Left ventricle myocardium superior (tissue), 1 donor: ENCODE data around the gene CPT1B. TPM values are rescaled to one million over a fixed set of nuclear protein-coding genes. Genes with fewer than 3 reads are reported as not detected.

Experiments used
- ATAC-seq: fragments of 200-7000 bp; cut with Tn5 transposase; one replicate; pipeline ENCODE4 v1.9.1; 2020; ENCODE audit warnings: mild to moderate bottlenecking, moderate library complexity
- DNase-seq: peaks from one replicate; pipeline ENCODE4 v3.0.0-alpha.2; 2020
- intact Hi-C: fragments of 100-400 bp; cut with micrococcal nuclease; formaldehyde crosslinking; loops from one replicate; pipeline ENCODE4 v1.11.0; 2022
- total RNA-seq: library from RNA; stranded (reverse); fragmentation: NEBNext Ultra II Directional; extraction: Animal tissue kit (Norgen Biotek cat#: 25700); gene quantifications from one replicate; pipeline ENCODE4 v1.2.1, GENCODE V29; 2021
- donor health status: DM: no; HTN: yes; CAD: no; lungs with severe emphysema.

The CPT1B gene
- total RNA-seq, 1 donor from 2014 or later, result 458 TPM

DNA sequence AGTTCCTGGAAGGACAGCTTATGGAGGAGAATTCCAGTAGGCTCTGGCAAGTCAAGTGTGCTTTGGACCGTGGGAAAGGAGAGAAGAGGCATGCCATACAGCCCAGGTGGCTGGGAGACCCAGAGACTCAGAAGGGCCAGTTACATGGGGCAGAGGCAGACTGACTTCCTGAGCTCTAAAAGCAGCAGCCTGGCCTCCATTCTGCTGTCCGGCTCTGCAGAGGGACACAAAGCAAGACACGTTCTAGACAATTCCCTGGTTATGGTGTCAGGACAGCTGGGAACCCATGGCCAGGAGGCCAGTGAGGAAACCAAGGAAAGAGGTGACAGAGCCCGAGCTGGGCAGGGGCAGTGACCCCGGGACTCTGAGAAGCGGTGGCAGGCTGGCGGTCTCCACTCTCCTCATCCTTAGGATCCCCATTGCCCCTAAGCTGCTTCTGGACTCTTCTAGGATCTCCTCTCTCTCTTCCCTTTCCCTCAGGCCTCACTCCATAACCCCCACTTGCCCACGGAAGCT is 2.7 kb downstream of the CPT1B start:
- intact Hi-C loops, result no loop called here
- DNase-seq, result no peak
- ATAC-seq, result no peak

DNA sequence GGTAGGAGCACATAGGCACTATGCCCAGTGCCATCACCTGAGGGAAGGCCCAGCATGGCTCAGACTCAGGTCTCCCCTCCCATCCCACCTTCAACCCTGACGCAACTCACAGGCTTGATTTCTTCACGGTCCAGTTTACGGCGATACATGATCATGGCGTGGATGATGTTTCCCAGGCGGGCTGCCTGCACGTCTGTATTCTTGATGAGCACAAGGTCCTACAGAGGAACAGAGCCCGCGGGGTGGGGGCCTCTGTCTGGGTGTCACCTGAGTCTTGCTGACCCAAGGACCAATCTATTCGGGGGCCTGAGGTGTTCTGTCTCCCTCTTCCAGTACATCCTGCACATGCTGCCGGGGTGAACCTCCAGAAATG is 3.9 kb downstream of the CPT1B start:
- no peak for DNase-seq
- intact Hi-C loops, result no loop called here
- ATAC-seq, result no peak

DNA sequence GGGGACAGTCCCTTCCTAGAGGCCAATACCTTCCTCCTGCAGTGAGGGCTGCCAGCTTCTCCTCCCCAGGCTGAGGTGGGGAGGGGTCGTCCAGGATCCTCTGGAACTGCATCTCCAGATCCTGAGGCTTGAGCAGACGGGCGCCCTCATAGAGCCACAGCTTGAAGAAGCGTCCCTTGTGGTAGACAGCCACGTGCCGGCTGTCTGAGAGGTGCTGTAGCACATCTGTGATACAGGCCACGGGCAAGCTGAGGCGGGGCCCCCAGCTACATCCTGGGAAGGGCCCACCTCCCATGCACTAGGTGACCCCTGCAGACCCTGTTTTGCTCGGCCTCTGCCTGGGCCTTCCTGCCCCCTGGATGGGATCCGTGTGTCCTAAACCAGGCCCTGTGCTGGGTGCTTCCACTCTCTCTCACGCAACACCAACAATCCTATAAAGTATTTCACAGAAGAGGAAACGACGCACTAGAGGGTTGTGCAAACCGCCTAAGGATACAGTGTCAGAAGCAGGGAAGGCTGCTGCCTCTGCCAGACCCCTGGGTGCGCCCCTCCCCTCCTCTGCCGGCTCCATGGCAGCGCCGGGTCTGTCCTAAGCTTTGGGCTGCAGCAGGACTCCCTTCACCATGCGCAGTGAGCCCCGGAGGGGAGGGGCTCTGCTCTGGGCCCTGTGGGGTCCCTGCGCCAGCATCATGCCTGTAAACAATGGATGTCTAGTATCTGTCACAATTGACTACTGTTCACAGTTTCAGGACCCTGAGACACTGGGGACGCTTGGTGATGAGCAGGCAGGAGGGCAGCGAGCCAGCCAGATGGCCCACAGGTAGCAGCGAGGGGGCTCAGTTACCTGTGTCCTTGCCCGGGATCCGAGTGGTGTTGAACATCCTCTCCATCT is 4.5 kb downstream of the CPT1B start:
- intact Hi-C loops, result no loop called here
- DNase-seq, result no peak
- no peak for ATAC-seq

DNA sequence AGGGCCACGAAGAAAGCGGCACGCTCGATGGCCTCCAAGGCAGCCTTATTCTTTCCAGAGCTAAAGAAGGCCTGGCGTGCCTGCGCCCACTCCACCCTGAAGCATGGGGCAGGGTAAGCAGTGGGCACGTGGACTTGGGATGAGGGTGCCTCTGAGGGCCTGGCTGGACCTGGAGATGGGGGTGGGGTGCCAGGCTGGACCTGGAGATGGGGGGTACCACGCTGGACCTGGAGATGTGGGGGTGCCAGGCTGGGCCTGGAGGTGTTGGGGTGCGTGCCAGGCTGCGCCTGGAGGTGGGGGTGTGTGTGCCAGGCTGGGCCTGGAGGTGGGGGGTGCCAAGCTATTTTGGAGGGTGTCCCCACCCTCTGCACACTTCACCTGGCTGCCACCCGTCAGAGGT is 5.3 kb downstream of the CPT1B start:
- ATAC-seq (no peak), DNase-seq (no peak)
- intact Hi-C loops, result no loop called here

DNA sequence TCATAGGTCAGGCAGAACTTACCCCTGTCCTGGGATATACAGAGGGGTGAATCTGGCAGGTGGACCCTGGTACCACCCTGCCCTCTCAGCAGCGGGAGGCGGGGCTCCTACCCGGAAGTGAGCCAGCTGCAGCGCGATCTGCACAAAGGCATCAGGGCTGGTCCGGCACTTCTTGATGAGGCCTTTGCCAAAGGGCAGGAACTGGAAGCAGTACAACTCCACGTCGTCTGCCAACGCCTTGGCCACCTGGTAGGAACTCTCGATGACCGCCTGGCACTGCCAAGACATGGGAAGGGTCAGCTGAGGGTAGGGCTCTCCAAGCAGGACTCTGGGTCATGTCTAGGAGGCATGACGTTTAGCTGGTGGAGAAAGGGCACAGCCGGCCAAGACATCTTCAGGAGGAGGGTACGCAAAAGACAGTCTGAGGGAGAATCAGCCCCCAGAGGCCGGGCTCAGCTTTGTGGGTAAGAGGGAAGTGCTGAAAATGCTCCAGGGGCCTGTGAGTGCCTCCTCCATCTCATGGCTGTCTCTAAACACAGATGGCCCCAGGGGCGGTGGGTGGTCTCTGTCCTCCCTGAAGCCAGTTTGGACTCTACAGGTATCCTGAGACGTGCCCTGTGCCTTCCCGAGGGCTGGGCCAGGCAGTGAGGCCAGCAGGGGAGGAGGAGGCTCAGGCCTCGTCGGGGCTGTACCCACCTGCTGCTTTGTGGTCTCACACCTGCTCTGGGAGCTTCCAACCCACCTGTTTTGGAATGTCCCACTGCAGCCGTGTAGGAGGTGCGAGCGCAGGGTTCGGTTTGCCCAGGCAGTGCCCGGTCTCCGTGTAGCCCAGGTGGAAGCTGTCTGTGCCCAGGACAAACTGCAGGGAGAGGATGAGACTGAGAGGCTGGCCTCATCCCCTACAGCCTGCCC is 6.7 kb downstream of the CPT1B start:
- DNase-seq, result no peak
- intact Hi-C loops, result no loop called here
- peak; percentile 27 for ATAC-seq

DNA sequence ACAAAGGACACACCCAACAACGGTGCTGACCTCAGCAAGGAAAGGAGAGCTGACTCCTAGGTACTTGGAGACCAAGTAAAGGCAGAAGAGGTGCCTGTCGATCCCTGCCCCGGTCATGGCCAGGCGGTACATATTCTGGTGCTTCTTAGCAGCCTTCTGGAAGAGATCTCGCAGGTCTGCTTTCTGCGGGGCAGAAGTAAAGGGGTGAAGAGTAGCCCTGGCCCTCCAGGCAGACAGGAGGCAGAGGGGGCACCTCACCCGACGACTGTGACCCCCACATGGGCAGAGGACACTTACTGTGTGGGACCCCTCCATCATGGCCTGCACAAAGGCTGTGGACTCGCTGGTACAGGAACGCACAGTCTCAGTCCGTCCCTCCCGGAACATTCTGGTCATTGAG is 7.4 kb downstream of the CPT1B start:
- intact Hi-C loops, result no loop called here

DNA sequence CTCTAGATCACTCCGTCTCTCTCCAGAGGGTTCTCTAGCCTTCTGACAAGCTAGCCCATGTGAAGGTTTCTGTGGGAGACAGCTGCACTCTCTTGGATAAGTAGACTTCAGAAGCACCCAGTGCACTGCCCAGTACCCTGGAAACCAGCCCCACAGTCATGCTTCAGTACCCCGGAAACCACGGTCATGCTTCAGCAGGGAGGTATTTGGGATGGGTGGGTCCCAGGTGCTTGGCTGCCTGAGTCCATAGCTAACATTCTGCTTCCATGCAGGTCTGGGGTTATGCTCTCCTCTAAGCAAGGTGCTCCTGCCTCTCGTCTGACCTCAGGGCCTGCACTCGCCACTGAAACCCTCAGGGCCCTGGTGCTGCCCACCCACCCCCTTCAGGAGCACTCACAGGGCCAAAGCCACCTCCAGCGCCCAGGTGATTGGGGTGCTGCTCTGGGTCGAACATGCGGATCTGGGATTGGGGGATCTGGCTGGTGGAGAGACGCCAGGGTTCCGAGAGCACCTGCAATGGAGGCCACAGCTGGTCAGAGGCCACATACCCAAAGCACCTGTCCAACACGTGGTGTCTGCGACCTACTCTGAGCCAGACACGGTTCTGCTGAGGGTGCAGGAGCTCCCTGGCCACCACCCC is 8.2 kb downstream of the CPT1B start:
- ATAC-seq, result no peak
- intact Hi-C loops, result no loop called here

More for the DNA sequence above, 7.4 kb downstream of the CPT1B start:
- DNase-seq, result no peak
- no peak for ATAC-seq

DNA sequence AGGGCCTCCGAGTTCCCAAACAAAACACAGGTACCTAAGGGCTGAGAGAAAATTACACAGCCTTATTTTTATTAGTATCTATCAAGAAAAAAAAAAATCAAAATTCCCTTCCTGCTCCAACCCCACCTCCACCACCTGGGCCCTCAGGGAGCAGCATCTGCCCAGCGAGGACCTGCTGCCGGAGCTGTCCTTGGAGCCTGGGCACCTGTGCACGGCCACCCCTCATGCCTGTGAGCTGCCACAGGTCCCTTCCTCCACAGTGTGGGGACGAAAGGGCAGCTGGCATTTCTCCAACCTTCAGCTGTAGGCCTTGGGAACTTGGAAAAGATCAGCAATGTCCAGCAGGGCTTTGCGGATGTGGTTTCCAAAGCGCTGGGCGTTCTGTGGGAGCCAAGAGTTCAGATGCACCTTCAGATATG is 9.2 kb downstream of the CPT1B start:
- intact Hi-C loops, result no loop called here
- DNase-seq, result no peak
- no peak for ATAC-seq

More for the DNA sequence above, 8.2 kb downstream of the CPT1B start:
- no peak for DNase-seq

DNA sequence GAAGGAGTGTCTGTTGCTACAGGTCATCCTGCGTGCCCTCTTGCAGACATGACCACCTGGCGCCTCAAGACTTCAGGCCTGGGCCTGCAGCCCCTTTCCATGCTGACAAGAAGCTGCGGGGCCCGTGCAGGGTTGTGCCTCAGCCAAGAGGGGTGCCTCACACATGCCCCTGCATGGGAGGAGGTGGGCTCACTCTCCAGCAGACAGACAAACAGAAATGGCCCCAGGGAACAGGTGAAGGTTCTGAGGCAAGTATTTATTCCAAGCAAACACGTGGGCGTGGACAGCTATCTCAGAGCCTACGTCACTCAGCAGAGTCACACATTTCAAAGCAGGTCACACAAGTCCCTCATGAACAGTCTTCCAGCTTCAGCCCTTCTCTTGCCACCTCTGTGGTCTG is 9.6 kb downstream of the CPT1B start:
- no peak for DNase-seq
- no peak for ATAC-seq
- intact Hi-C loops, result no loop called here

DNA sequence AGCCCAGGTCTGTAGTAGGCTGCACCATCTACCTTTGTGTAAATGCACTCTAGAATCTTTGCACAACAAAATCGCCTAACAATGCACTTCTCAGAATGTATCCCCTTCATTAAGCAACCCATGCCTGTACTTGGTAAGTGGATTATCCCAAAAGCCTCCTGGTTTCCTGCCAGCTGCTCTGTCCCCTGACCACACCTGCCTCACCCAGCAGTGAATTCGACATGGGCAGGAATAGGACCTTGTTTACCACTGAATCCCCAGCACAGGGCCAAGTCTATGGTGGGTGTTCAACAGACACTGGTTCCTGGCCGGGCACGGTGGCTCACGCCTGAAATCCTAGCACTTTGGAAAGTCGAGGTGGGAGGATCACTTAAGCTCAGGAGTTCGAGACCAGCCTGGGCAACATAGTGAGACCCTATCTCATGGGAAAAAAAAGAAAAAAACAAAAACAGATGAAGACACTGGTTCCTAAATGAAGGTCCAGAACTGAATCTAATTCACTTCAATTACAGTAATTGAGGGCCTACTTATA is 10.4 kb downstream of the CPT1B start:
- intact Hi-C loops, result no loop called here
- DNase-seq (no peak), ATAC-seq (no peak)

DNA sequence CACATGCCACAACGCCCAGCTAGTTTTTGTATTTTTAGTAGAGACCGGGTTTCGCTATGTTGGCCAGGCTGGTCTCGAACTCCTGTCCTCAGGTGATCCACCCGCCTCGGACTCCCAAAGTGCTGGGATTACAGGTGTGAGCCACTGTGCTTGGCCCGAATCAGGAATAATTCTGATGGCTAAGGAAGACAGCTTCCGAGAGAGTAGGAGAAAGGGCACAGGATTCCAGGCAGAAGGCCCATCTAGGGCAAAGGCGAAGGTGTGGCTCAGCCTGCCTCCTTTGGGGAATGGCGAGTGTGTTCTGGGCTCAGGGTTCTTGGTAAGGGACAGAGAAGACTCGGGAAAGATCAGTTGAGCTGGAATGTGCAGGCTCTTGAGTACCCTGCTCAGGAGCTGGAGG is 13.9 kb downstream of the CPT1B start:
- ATAC-seq, result no peak
- intact Hi-C loops, result no loop called here
- no peak for DNase-seq

DNA sequence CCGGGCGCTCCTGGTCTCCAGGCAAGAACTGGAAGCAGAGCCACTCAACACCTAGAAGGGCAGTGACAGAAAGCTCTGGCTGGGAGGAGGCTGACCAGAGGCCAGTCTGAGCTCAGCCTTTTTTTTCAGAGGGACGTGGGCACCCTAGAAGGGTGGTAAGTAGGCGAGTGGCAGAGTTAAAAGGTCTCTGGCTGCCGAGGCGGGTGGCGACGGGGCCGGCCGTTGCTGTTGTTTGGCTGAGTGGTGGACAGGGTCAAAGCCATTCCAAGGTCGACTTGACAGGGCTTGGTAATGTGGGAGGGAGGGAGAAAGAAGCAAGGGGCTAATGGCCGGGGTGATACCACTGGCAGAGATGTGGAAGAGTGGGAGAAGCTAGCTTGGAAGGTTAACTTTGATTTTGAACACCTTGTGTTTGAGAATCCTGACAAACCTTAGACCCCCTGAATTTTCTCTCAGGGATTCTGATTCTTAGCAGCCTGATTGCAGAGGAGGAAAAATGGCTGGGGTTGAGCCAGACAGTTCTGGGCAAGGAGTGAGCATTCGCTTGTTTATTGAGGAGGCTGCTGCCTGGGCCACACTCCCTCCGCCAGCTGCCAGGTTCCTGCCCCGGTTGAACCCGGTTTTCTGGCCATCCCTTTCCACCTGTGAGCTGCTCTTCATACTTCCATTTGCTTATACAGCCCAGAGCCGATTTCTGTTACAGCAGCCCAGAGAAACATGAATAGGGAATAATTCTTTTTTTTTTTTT is 14.6 kb downstream of the CPT1B start:
- DNase-seq, result peak; percentile 58
- peak; percentile 52 for ATAC-seq
- intact Hi-C loops, result no loop called here

DNA sequence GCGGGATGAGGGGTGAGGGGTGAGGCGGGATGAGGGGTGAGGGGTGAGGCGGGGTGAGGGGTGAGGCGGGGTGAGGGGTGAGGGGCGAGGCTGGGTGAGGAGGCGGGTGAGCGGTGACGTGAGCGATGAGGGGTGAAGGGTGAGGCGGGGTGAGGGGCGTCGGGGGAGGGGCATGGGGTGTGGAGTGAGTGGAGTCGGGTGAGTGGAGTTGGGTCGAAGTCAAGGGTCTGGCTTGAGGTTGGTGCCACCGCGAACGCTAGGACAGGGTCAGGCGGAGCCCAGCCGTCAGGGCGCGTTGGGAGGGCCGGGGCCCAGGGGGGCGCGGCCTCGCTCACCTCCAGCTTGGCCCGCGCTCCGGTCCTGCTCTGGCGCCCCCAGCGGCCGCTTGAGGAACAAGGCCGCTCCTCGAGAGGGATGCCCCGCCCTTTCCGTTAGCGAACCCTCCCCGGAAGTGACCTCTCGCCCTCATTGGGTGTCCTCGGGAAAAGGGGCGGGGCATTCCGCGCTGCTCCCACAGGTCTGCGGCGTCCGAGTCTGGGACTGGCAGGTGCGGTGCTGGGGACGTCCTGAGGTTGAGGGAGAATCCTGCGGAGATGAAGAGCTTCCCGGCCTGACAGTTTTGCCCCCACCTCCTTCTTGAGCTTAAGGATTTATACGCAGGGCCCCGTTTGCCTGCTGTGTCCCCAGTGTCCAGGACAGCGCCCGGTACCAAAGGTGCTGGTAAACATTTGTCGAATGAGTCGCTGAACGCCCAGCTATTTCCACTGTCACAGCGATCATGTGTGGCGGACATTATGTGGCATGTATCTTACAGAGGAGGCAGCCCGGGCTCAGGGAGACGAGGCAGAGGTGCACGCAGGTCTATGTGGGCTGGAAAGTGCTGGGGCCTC is 15.5 kb downstream of the CPT1B start, which contains the start of gene SYCE3:
SYCE3 (minus strand) TSS at position 397 of the 890 bp plus-strand sequence. CDS start 6,514 bp downstream, outside the sequence.
- DNase-seq, result peak; percentile 98
- peak; percentile 93 for ATAC-seq
- intact Hi-C loops, result no loop called here

DNA sequence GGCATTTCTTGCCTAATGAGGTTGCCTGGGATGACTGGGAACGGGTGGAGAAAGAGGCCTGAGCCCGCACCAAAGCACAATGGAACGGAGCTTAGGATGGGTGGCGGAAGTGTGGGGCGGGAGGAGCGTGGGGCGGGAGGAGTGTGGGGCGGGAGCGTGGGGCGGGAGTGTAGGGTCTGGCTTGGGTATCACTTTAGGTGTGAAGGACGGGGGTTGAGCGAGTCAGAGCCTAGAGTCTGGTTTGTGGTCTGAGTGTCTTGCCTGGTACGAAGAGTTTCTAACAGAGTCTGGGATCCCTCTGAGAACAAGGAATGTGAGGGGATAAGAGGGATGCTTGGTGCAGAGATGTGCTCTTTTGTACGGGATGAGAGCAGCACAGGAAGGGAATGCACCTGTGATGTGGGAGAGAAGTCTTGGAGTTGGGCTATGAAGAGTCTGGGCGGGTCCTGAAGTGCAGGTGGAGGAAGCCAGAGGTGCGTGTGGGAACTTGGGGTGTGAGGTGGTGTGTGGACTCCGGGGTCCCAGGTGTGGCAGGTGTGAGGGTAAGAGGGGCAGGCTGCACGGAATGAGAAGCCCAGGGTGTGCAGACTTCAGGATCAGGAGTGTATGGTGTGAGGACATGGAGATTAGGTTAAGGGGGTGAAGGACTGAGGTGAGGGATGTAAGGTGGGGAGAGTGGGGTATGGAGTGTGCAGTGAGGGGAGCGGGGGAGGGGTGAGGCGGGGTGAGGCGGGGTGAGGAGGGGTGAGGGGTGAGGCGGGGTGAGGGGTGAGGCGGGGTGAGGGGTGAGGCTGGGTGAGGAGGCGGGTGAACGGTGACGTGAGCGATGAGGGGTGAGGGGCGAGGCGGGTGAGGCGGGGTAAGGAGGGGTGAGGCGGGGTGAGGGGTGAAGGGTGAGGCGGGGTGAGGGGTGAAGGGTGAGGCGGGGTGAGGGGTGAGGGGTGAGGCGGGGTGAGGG is 16.5 kb downstream of the CPT1B start:
- DNase-seq (no peak), ATAC-seq (no peak)
- intact Hi-C loops, result no loop called here

DNA sequence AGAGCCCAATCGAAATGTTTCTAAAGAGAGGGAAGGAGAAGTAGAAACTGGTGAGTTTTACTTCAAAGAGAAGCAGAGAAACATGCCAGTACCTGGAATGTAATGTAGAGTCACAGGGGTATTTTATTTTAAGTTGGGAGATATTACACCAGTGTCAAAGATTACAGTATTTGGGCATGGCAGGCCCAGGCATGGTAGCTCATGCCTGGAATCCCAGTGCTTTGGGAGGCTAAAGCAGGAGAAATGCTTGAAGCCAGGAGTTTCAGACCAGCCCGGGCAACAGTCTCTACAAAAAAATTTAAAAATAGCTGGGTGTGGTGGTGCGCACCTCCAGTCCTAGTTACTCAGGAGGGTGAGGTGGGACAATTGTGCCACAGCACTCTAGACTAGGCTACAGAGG is 18.2 kb downstream of the CPT1B start:
- ATAC-seq (no peak), DNase-seq (no peak)
- intact Hi-C loops, result no loop called here

DNA sequence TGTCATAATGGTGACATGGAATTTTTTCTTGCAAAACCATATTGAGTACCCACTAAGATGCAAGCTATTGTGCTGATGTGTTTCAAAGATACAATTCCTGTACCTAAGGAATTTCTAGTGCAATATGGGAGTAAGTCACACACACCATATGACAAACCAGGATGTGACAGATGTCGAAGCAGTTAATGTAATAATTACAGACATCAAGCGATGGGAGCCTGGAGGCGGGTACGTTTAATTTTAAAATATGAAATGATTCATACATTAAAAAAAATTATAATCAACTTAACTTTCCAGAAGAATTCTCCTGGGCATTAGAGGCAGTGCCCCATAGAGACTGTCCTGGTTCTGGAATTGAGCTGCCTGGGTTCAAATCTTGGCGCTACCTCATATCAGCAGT is 21.5 kb downstream of the CPT1B start:
- ATAC-seq, result no peak
- no peak for DNase-seq
- intact Hi-C loops, result no loop called here
